K562 (cell line): ENCODE measurements around the gene PSAP. TPM values are rescaled to one million over a fixed set of nuclear protein-coding genes. Genes with fewer than 3 reads are reported as not detected.

Source experiments
- ATF2 ChIP-seq: sonication (generic); formaldehyde crosslinking; IDR thresholded peaks from 2 replicates; pipeline ENCODE4 v1.8.1; 2022; ENCODE audit warnings: missing genetic modification reagents
- CBX3 ChIP-seq, 2 experiments: IDR thresholded peaks; 1 replicate in 1 of 2; 2 replicates in 1 of 2; pipeline ENCODE4 v1.6.1; 2012; ENCODE audit warnings: inconsistent platforms in 2 of 2, low read length in 2 of 2, borderline replicate concordance in 1 of 2, control low read depth in 1 of 2
- CEBPZ ChIP-seq: fragments of 150-350 bp; IDR thresholded peaks from 2 replicates; pipeline ENCODE4 v1.6.1; 2014; ENCODE audit warnings: low read depth, mild to moderate bottlenecking, low read length, borderline replicate concordance
- CHD4 ChIP-seq: fragments of 200-600 bp; sonication (generic); IDR thresholded peaks from 3 replicates; pipeline ENCODE4 v1.6.1; 2012; ENCODE audit warnings: low read depth, mild to moderate bottlenecking, mixed read lengths, low read length, inconsistent platforms; ENCODE audit not compliant: insufficient read depth, insufficient replicate concordance, poor library complexity, severe bottlenecking
- DLX4 ChIP-seq: fragments of 250-450 bp; sonication (Bioruptor Pico); IDR thresholded peaks from 2 replicates; pipeline ENCODE4 v1.6.1; 2021; ENCODE audit warnings: mild to moderate bottlenecking
- IRF2 ChIP-seq: sonication (generic); formaldehyde crosslinking; IDR thresholded peaks from 2 replicates; pipeline ENCODE4 v1.8.1; 2022; ENCODE audit warnings: mild to moderate bottlenecking, missing genetic modification reagents
- KHSRP ChIP-seq: fragments of 450-650 bp; IDR thresholded peaks from 2 replicates; pipeline ENCODE4 v1.6.1; 2017
- MAFG ChIP-seq: fragments of 450-650 bp; conservative IDR thresholded peaks from 2 replicates; pipeline ENCODE4 v1.6.1; 2016; ENCODE audit warnings: missing genetic modification characterization, missing compliant biosample characterization
- MCM7 ChIP-seq, 2 experiments: fragments of 450-650 bp; IDR thresholded peaks; 2 replicates each; pipeline ENCODE4 v1.6.1; 2016 to 2018
- OTX1 ChIP-seq: fragments of 450-650 bp; formaldehyde crosslinking; IDR thresholded peaks from 2 replicates; pipeline ENCODE4 v1.4.0; 2022; ENCODE audit warnings: mild to moderate bottlenecking
- SMARCC2 ChIP-seq: fragments of 450-650 bp; IDR thresholded peaks from 2 replicates; pipeline ENCODE4 v1.6.1; 2017; ENCODE audit warnings: antibody characterized with exemption, moderate library complexity, mild to moderate bottlenecking, low read depth
- TCF3 ChIP-seq: sonication (generic); formaldehyde crosslinking; IDR thresholded peaks from 2 replicates; pipeline ENCODE4 v1.4.0; 2020; ENCODE audit warnings: mild to moderate bottlenecking, missing genetic modification reagents
- YBX1 ChIP-seq: fragments of 450-650 bp; IDR thresholded peaks from 2 replicates; pipeline ENCODE4 v1.7.1; 2016; ENCODE audit warnings: mild to moderate bottlenecking
- ZNF589 ChIP-seq: fragments of 200-800 bp; sonication (Bioruptor generic); IDR thresholded peaks from 2 replicates; pipeline ENCODE4 v1.6.1; 2016; ENCODE audit warnings: low read depth, missing genetic modification characterization, missing compliant biosample characterization
- ZNF609 ChIP-seq: sonication (generic); formaldehyde crosslinking; IDR thresholded peaks from 2 replicates; pipeline ENCODE4 v1.8.1; 2023; ENCODE audit warnings: missing genetic modification reagents, mild to moderate bottlenecking, borderline replicate concordance
- ZNF644 ChIP-seq: fragments of 200-800 bp; sonication (Bioruptor generic); IDR thresholded peaks from 2 replicates; pipeline ENCODE4 v1.6.1; 2016; ENCODE audit warnings: low read depth, missing genetic modification characterization, missing compliant biosample characterization
- ZNF699 ChIP-seq: fragments of 250-450 bp; sonication (Bioruptor Pico); IDR thresholded peaks from 2 replicates; pipeline ENCODE4 v1.8.0; 2021; ENCODE audit warnings: mild to moderate bottlenecking, moderate library complexity; ENCODE audit not compliant: insufficient replicate concordance
- polyA plus RNA-seq, 8 experiments: library from polyadenylated mRNA; depleted of rRNA in 4 of 8; stranded (reverse) in 5 of 8; unstranded in 3 of 8; fragments of >200 nt; fragmentation: Nextera tagmentation in 2 of 8; fragmentation: Illumina TruSeq in 1 of 8; extraction: Ambion mirVana in 2 of 8; extraction: Trizol in 1 of 8; gene quantifications; 2 replicates each; pipeline versions ENCODE4 v1.2.1 to v1.2.3, GENCODE V29; 2011 to 2014; ENCODE audit warnings: inconsistent platforms in 1 of 8, missing spikeins in 1 of 8
- total RNA-seq, 7 experiments: library from RNA; depleted of rRNA in 6 of 7; stranded (reverse); fragments of >200 nt in 6 of 7; fragmentation: Illumina TruSeq in 2 of 7; extraction: Trizol in 2 of 7; gene quantifications; 2 replicates each; pipeline versions ENCODE4 v1.2.1 to v1.2.3, GENCODE V29; 2011 to 2021; ENCODE audit warnings: low replicate concordance in 1 of 7

Gene PSAP
- total and polyA plus RNA-seq, 9 of the 15 experiments (the other 6 are each of a cell fraction or from before 2014, with no cell fraction given) = 245 to 700 (median 429) TPM

GRCh38 chr10:71882813-71883659 is 32.0 kb upstream of the PSAP start (continued):
- TF ChIP-seq CHD4 (no peak), MCM7 (IDR thresholded peaks at IDR 0.05) (no peak), YBX1 (no peak), CEBPZ (no peak), TCF3 (peak; percentile 82), MAFG (tag) (no peak), ZNF589 (CRISPR knock-in tag) (no peak), ATF2 (CRISPR knock-in tag) (no peak), KHSRP (no peak), OTX1 (peak; percentile 33; the same call in 1 of the 2 replicates), CBX3 (IDR thresholded peaks at IDR 0.05; ENCODE audit: borderline replicate concordance in 1 of 2, low read length in 2 of 2) (no peak), SMARCC2 (no peak), ZNF644 (peak; percentile 76; the same call in 1 of the 2 replicates), DLX4 (CRISPR knock-in tag) (no peak), IRF2 (CRISPR knock-in tag) (no peak), ZNF699 (CRISPR knock-in tag) (no peak), ZNF609 (CRISPR knock-in tag) (no peak)
